Pulmonary artery endothelial cell (primary cell): ENCODE data around the gene SUSD4. TPM values are rescaled to one million over a fixed set of nuclear protein-coding genes. Genes with fewer than 3 reads are reported as not detected.
"Not testable (repeated sequence)": the region's sequence is repeated elsewhere in the genome, so short reads cannot be mapped to it uniquely, and the experiment has no call there.

Experiments
- DNase-seq: peaks from one replicate; pipeline ENCODE4 v3.0.0-alpha.2; 2011; ENCODE audit warnings: low read depth, low spot score
- total RNA-seq: library from RNA; depleted of rRNA; stranded (reverse); fragments of >200 nt; gene quantifications from 2 replicates; pipeline ENCODE4 v1.2.3, GENCODE V29; 2014

SUSD4 gene
- total RNA-seq, 1 donor from 2014 or later: not detected

GRCh38 chr1:223298701-223299100 lies 65.3 kb downstream of the SUSD4 start:
- DNase-seq: no peak

- no peak for DNase-seq
Observed at GRCh38 chr1:223297800-223298199, 66.2 kb downstream of the SUSD4 start.

GRCh38 chr1:223291796-223292195 lies 72.2 kb downstream of the SUSD4 start:
- no peak for DNase-seq

- DNase-seq: no peak
Observed at GRCh38 chr1:223290397-223290796, 73.6 kb downstream of the SUSD4 start.

GRCh38 chr1:223289621-223290020 lies 74.4 kb downstream of the SUSD4 start:
- DNase-seq: no peak

GRCh38 chr1:223288826-223289225 lies 75.2 kb downstream of the SUSD4 start:
- DNase-seq: no peak

- no peak for DNase-seq
Observed at GRCh38 chr1:223285452-223285851, 78.5 kb downstream of the SUSD4 start.

- DNase-seq: not testable (repeated sequence)
Observed at GRCh38 chr1:223283697-223284096, 80.3 kb downstream of the SUSD4 start.

GRCh38 chr1:223278311-223278710 lies 85.7 kb downstream of the SUSD4 start:
- DNase-seq: not testable (repeated sequence)

GRCh38 chr1:223276029-223276428 lies 87.9 kb downstream of the SUSD4 start:
- no peak for DNase-seq

GRCh38 chr1:223273511-223273910 lies 90.5 kb downstream of the SUSD4 start:
- DNase-seq: no peak

- no peak for DNase-seq
Observed at GRCh38 chr1:223271085-223271781, 92.7 kb downstream of the SUSD4 start.

GRCh38 chr1:223270155-223270554 lies 93.8 kb downstream of the SUSD4 start:
- no peak for DNase-seq

GRCh38 chr1:223269006-223269405 lies 95.0 kb downstream of the SUSD4 start:
- no peak for DNase-seq

- DNase-seq: no peak
Observed at GRCh38 chr1:223266632-223267172, 97.3 kb downstream of the SUSD4 start.

GRCh38 chr1:223264983-223265908 lies 98.7 kb downstream of the SUSD4 start:
- no peak for DNase-seq

GRCh38 chr1:223264529-223264928 lies 99.4 kb downstream of the SUSD4 start:
- DNase-seq: no peak

- DNase-seq: no peak
Observed at GRCh38 chr1:223261914-223262313, 102.1 kb downstream of the SUSD4 start.

- no peak for DNase-seq
Observed at GRCh38 chr1:223260712-223261111, 103.3 kb downstream of the SUSD4 start.

- no peak for DNase-seq
Observed at GRCh38 chr1:223259462-223259861, 104.5 kb downstream of the SUSD4 start.

- DNase-seq: no peak
Observed at GRCh38 chr1:223258751-223259198, 105.2 kb downstream of the SUSD4 start.

- no peak for DNase-seq
Observed at GRCh38 chr1:223257856-223258550, 106.0 kb downstream of the SUSD4 start.
